A172 (cell line): ENCODE results near the gene ZNF879. TPM values are rescaled to one million over a fixed set of nuclear protein-coding genes. Genes with fewer than 3 reads are reported as not detected.

Experiments used
- DNase-seq: peaks from one replicate; pipeline ENCODE4 v3.0.0-alpha.2; 2015; ENCODE audit warnings: low spot score
- total RNA-seq: library from RNA; depleted of rRNA; stranded (reverse); fragments of >200 nt; shearing (Covaris generic); gene quantifications from 2 replicates; pipeline ENCODE4 v1.2.3, GENCODE V29; 2014; rRNA removed

Gene ZNF879
- total RNA-seq, 1 experiment from 2014 or later = not detected

- DNase-seq = no peak
These were observed 14.9 kb upstream of the ZNF879 start for GRCh38 chr5:179008667-179009066.

- no peak for DNase-seq
These were observed 9.5 kb downstream of the ZNF879 start for GRCh38 chr5:179033004-179033580.

- no peak for DNase-seq
These were observed 21.2 kb downstream of the ZNF879 start for GRCh38 chr5:179044765-179045164.

- DNase-seq = no peak
These were observed 28.2 kb downstream of the ZNF879 start for GRCh38 chr5:179051784-179052183.

- no peak for DNase-seq
These were observed 30.6 kb downstream of the ZNF879 start for GRCh38 chr5:179054036-179054785.

- DNase-seq = no peak
These were observed 31.3 kb downstream of the ZNF879 start for GRCh38 chr5:179054876-179055275.

GRCh38 chr5:179055436-179055835 is 31.8 kb downstream of the ZNF879 start:
- DNase-seq = no peak

- DNase-seq = no peak
These were observed 32.2 kb downstream of the ZNF879 start for GRCh38 chr5:179055841-179056240.

- DNase-seq = no peak
These were observed 36.8 kb downstream of the ZNF879 start, which contains the start of gene ZNF354C for GRCh38 chr5:179060116-179061008. Gene ZNF354C, plus strand, starts transcription at chr5:179060373. Its CDS starts 1,696 bp downstream, at chr5:179062069.

GRCh38 chr5:179061025-179061424 is 37.4 kb downstream of the ZNF879 start:
- DNase-seq = no peak

- no peak for DNase-seq
These were observed 42.1 kb downstream of the ZNF879 start for GRCh38 chr5:179065703-179066102.

GRCh38 chr5:179079165-179079987 is 55.8 kb downstream of the ZNF879 start:
- DNase-seq = no peak

- no peak for DNase-seq
These were observed 57.1 kb downstream of the ZNF879 start for GRCh38 chr5:179080724-179081123.

Other genes starting within 250 kb of the ZNF879 start
- 8.8 and 10.0 TPM in 2 replicates for gene ZNF354B, start 163.9 kb upstream of the ZNF879 start, total RNA-seq
- gene ZFP2, start 127.9 kb upstream of the ZNF879 start, total RNA-seq = not detected in 2 replicates
- gene ZNF454, start 82.6 kb upstream of the ZNF879 start, total RNA-seq = not detected in 2 replicates
- gene GRM6, start 28.5 kb upstream of the ZNF879 start, total RNA-seq = not detected in 2 replicates
- not detected in 2 replicates for gene ZNF354C, start 36.6 kb downstream of the ZNF879 start, total RNA-seq